Gastrocnemius medialis (tissue), 4 donors: ENCODE measurements around the gene PIK3C2G. TPM values are rescaled to one million over a fixed set of nuclear protein-coding genes. Genes with fewer than 3 reads are reported as not detected.

Source experiments
- ATAC-seq, 2 donors: fragments of 150-250 bp; one replicate each; pipeline ENCODE4 v1.9.1; 2016
- DNase-seq, 2 donors: peaks; one replicate each; pipeline ENCODE4 v3.0.0-alpha.2; 2019
- H3K27ac ChIP-seq, 4 donors: fragments of 200-600 bp; sonication (generic); 1 replicate in 1 of 4; 2 replicates in 3 of 4; pipeline ENCODE4 v1.5.1; 2016 to 2018; ENCODE audit warnings: mild to moderate bottlenecking in 2 of 4, moderate library complexity in 1 of 4
- H3K27me3 ChIP-seq, 3 donors: fragments of 200-600 bp; sonication (generic) in 2 of 3; 1 replicate in 1 of 3; 2 replicates in 2 of 3; pipeline versions ENCODE4 v1.5.1 to v1.6.0; 2016 to 2019; ENCODE audit warnings: mild to moderate bottlenecking in 1 of 3, moderate library complexity in 1 of 3
- H3K36me3 ChIP-seq, 2 donors: fragments of 200-600 bp; sonication (generic) in 1 of 2; one replicate each; pipeline ENCODE4 v1.5.1; 2017 to 2018
- H3K4me1 ChIP-seq, 2 donors: fragments of 200-600 bp; sonication (generic) in 1 of 2; one replicate each; pipeline ENCODE4 v1.5.1; 2016 to 2017; ENCODE audit warnings: mild to moderate bottlenecking in 2 of 2
- H3K4me3 ChIP-seq, 4 donors: fragments of 200-600 bp; sonication (generic) in 3 of 4; 1 replicate in 1 of 4; 2 replicates in 3 of 4; pipeline ENCODE4 v1.5.1; 2016 to 2019; ENCODE audit warnings: mild to moderate bottlenecking in 2 of 4
- H3K9me3 ChIP-seq, 3 donors: fragments of 200-600 bp; sonication (generic) in 2 of 3; 1 replicate in 1 of 3; 2 replicates in 2 of 3; pipeline ENCODE4 v1.5.1; 2016 to 2019
- CTCF ChIP-seq, 5 experiments: fragments of 450-650 bp in 3 of 5; fragments of 200-600 bp in 2 of 5; sonication (generic) in 2 of 5; IDR thresholded peaks in 4 of 5; conservative IDR thresholded peaks in 1 of 5; 1 replicate in 4 of 5; 2 replicates in 1 of 5; pipeline ENCODE4 v1.5.1; 2016 to 2019; ENCODE audit warnings: antibody characterized with exemption in 5 of 5, mild to moderate bottlenecking in 3 of 5, moderate library complexity in 3 of 5
- POLR2A ChIP-seq, 2 donors: fragments of 450-650 bp; IDR thresholded peaks; one replicate each; pipeline ENCODE4 v1.6.1; 2017; ENCODE audit warnings: antibody characterized with exemption in 2 of 2, mild to moderate bottlenecking in 2 of 2, moderate library complexity in 2 of 2
- in situ Hi-C, 4 donors: fragments of 200-750 bp; cut with MboI; loops; one replicate each; pipeline versions ENCODE4 v1.15.0 to v1.8.0; 2017; ENCODE audit warnings: low sequenced_read_pairs in 4 of 4
- intact Hi-C: fragments of 100-400 bp; cut with DNase I; formaldehyde crosslinking; loops from one replicate; pipeline ENCODE4 v1.15.1; 2023; ENCODE audit warnings: low total_unique reads
- total RNA-seq, 4 donors: library from RNA; depleted of rRNA; stranded (reverse); fragments of >200 nt; gene quantifications; one replicate each; pipeline versions ENCODE4 v1.1.0 to v1.2.3, GENCODE V29; 2016

PIK3C2G gene
- total RNA-seq, 4 donors from 2014 or later: 0.40 TPM; not detected in 3

- ATAC-seq (no peak), DNase-seq (no peak)
- no peak for TF ChIP-seq POLR2A (IDR thresholded peaks at IDR 0.05)
- TF ChIP-seq CTCF (IDR thresholded peaks at IDR 0.05 in 4 of 5, conservative IDR thresholded peaks at IDR 0.05 in 1 of 5): no peak
- in situ Hi-C loops (no loop called here), intact Hi-C loops (no loop called here)
- H3K9me3 ChIP-seq: no peaks in the 10 kb centered on the region
- H3K4me3 ChIP-seq: no peak overlapping the region
- H3K36me3 ChIP-seq: no peaks in the 10 kb centered on the region
- H3K4me1 ChIP-seq: no peaks in the 10 kb centered on the region
- no peak overlapping the region for H3K27ac ChIP-seq
- H3K27me3 ChIP-seq: no peaks in the 10 kb centered on the region
Observed at GRCh38 chr12:18290386-18290785, 29.1 kb downstream of the PIK3C2G start.

- ATAC-seq (no peak), DNase-seq (no peak)
- intact Hi-C loops (no loop called here), in situ Hi-C loops (no loop called here)
- Histone ChIP-seq H3K9me3 (no peaks in the 10 kb centered on the region), H3K27ac (no peak overlapping the region), H3K4me1 (no peaks in the 10 kb centered on the region), H3K27me3 (no peaks in the 10 kb centered on the region), H3K4me3 (no peak overlapping the region), H3K36me3 (no peaks in the 10 kb centered on the region)
- TF ChIP-seq POLR2A (IDR thresholded peaks at IDR 0.05) (no peak), CTCF (IDR thresholded peaks at IDR 0.05 in 4 of 5, conservative IDR thresholded peaks at IDR 0.05 in 1 of 5) (no peak)
Observed at GRCh38 chr12:18294889-18295288, 33.6 kb downstream of the PIK3C2G start.

- no peaks in the 10 kb centered on the region for H3K9me3 ChIP-seq
- DNase-seq (no peak), ATAC-seq (peak in 1 of 2 donors; percentile 44)
- intact Hi-C loops: no loop called here
- in situ Hi-C loops: no loop called here
- peak overlapping the region in 2 of 4 donors; percentile 18 to 23 for H3K4me3 ChIP-seq
- H3K27ac ChIP-seq: no peak overlapping the region
- no peaks in the 10 kb centered on the region for H3K27me3 ChIP-seq
- no peaks in the 10 kb centered on the region for H3K4me1 ChIP-seq
- no peaks in the 10 kb centered on the region for H3K36me3 ChIP-seq
- TF ChIP-seq CTCF (IDR thresholded peaks at IDR 0.05 in 4 of 5, conservative IDR thresholded peaks at IDR 0.05 in 1 of 5) (no peak), POLR2A (IDR thresholded peaks at IDR 0.05) (no peak)
Observed at GRCh38 chr12:18296201-18296908, 35.0 kb downstream of the PIK3C2G start.

GRCh38 chr12:18296909-18297280 is 35.6 kb downstream of the PIK3C2G start:
- no peaks in the 10 kb centered on the region for H3K4me1 ChIP-seq
- ATAC-seq (no peak), DNase-seq (no peak)
- H3K27me3 ChIP-seq: no peaks in the 10 kb centered on the region
- no peak overlapping the region for H3K27ac ChIP-seq
- H3K9me3 ChIP-seq: no peaks in the 10 kb centered on the region
- H3K4me3 ChIP-seq: peak overlapping the region in 2 of 4 donors; percentile 18 to 23
- in situ Hi-C loops: no loop called here
- TF ChIP-seq CTCF (IDR thresholded peaks at IDR 0.05 in 4 of 5, conservative IDR thresholded peaks at IDR 0.05 in 1 of 5) (no peak), POLR2A (IDR thresholded peaks at IDR 0.05) (no peak)
- intact Hi-C loops: no loop called here
- no peaks in the 10 kb centered on the region for H3K36me3 ChIP-seq

GRCh38 chr12:18297902-18298301 is 36.6 kb downstream of the PIK3C2G start:
- Histone ChIP-seq H3K4me3 (no peak overlapping the region), H3K36me3 (no peaks in the 10 kb centered on the region), H3K27me3 (no peaks in the 10 kb centered on the region), H3K4me1 (no peaks in the 10 kb centered on the region), H3K9me3 (no peaks in the 10 kb centered on the region), H3K27ac (no peak overlapping the region)
- ATAC-seq (no peak), DNase-seq (no peak)
- in situ Hi-C loops: no loop called here
- intact Hi-C loops: no loop called here
- TF ChIP-seq CTCF (IDR thresholded peaks at IDR 0.05 in 4 of 5, conservative IDR thresholded peaks at IDR 0.05 in 1 of 5) (no peak), POLR2A (IDR thresholded peaks at IDR 0.05) (no peak)
